Endothelial cell of umbilical vein (primary cell): ENCODE data around the gene SIGMAR1.

Experiments used
- EZH2 ChIP-seq: IDR thresholded peaks from 2 replicates; pipeline ENCODE4 v1.6.1; 2012; ENCODE audit warnings: borderline replicate concordance, low read depth, mild to moderate bottlenecking, moderate library complexity, low read length, inconsistent platforms; ENCODE audit not compliant: severe bottlenecking
- POLR2A ChIP-seq: IDR thresholded peaks from 2 replicates; pipeline ENCODE4 v1.6.1; 2012; ENCODE audit warnings: low read depth, mild to moderate bottlenecking, control low read depth, low read length
- TF ChIP-seq, protein P1 (sequence below), 2 donors: IDR thresholded peaks; 1 replicate in 1 of 2; 2 replicates in 1 of 2; pipeline ENCODE4 v1.5.1; 2011; ENCODE audit warnings: low read length in 2 of 2, mild to moderate bottlenecking in 2 of 2, moderate library complexity in 2 of 2, control low read depth in 1 of 2, inconsistent platforms in 1 of 2, low read depth in 1 of 2; ENCODE audit not compliant: insufficient read depth in 1 of 2; ENCODE audit errors: extremely low read depth in 1 of 2

DNA sequence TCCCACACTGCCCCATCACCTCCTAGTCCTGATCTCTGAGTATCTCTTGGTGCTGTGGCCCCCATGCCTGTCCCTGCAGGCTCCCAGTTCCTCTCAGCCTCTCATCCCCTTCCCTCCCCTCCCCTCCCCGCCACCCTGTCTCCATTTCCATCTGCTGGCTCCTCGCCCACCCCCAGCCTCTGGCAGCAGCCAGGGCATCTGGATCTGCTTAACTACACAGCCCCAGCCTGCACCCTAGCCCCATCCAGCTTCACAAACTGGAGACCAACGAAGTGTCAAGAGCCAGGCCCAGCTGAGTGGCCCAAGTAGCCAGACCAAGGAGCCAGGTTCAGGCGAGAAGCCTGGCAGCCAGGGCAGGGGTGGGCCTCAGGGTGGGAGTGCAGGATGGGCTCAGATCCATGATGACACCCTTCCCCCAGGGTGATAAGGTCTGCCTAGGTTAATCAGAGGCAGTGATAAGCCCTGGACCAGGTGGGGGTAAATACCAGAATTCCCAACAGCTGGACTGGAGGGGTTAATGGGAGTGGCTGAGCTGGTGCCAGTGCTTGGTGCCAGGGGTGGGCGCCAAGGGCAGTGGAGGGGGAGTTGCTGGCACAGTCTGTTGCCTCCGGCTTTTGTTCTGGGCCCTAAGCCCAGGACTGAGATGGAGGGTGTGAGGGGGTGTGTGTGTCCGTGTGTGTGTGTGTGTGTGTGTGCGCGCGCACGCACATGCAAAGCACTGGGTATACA lies 16.9 kb upstream of the SIGMAR1 start:
- TF ChIP-seq, protein P1, sequence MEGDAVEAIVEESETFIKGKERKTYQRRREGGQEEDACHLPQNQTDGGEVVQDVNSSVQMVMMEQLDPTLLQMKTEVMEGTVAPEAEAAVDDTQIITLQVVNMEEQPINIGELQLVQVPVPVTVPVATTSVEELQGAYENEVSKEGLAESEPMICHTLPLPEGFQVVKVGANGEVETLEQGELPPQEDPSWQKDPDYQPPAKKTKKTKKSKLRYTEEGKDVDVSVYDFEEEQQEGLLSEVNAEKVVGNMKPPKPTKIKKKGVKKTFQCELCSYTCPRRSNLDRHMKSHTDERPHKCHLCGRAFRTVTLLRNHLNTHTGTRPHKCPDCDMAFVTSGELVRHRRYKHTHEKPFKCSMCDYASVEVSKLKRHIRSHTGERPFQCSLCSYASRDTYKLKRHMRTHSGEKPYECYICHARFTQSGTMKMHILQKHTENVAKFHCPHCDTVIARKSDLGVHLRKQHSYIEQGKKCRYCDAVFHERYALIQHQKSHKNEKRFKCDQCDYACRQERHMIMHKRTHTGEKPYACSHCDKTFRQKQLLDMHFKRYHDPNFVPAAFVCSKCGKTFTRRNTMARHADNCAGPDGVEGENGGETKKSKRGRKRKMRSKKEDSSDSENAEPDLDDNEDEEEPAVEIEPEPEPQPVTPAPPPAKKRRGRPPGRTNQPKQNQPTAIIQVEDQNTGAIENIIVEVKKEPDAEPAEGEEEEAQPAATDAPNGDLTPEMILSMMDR (IDR thresholded peaks at IDR 0.05; ENCODE audit: extremely low read depth in 1 of 2, insufficient read depth in 1 of 2, low read depth in 1 of 2, low read length in 2 of 2): no peak
- TF ChIP-seq EZH2 (no peak), POLR2A (no peak)
